ENCODE results near the gene DNTT.

Gene DNTT

GRCh38 chr10:96317067-96317833 lies 13.0 kb downstream of the DNTT start:
- no peaks in the 10 kb centered on the region for H3K27me3 ChIP-seq (ENCODE audit: control insufficient read depth, insufficient read depth, low read length)
- TF ChIP-seq CTCF (IDR thresholded peaks at IDR 0.05) = no peak

GRCh38 chr10:96319754-96320474 lies 15.7 kb downstream of the DNTT start:
- no peak overlapping the region for H3K4me3 ChIP-seq (ENCODE audit: low read depth, low read length)
- no peaks in the 10 kb centered on the region for H3K9me3 ChIP-seq (ENCODE audit: control insufficient read depth, low read length)
- no peak overlapping the region for H3K4me2 ChIP-seq (ENCODE audit: low read length)
- no peak overlapping the region for H2AFZ ChIP-seq
- no peak overlapping the region for H3K9ac ChIP-seq
- H3K79me2 ChIP-seq = no peaks in the 10 kb centered on the region
- no peak overlapping the region for H3K27ac ChIP-seq
- TF ChIP-seq CTCF (IDR thresholded peaks at IDR 0.05) = no peak
- no peaks in the 10 kb centered on the region for H3K4me1 ChIP-seq
- H3K36me3 ChIP-seq (ENCODE audit: control insufficient read depth, insufficient read depth, low read length) = no peaks in the 10 kb centered on the region
- H3K27me3 ChIP-seq (ENCODE audit: control insufficient read depth, insufficient read depth, low read length) = no peaks in the 10 kb centered on the region

More at GRCh38 chr10:96317067-96317833, 13.0 kb downstream of the DNTT start:
- Histone ChIP-seq H3K79me2 (no peaks in the 10 kb centered on the region), H3K9ac (no peak overlapping the region), H2AFZ (no peak overlapping the region), H3K9me3 (ENCODE audit: control insufficient read depth, low read length) (no peaks in the 10 kb centered on the region), H3K36me3 (ENCODE audit: control insufficient read depth, insufficient read depth, low read length) (no peaks in the 10 kb centered on the region), H3K4me2 (ENCODE audit: low read length) (no peak overlapping the region), H3K27ac (no peak overlapping the region), H3K4me1 (peaks cover 3% of the 10 kb centered on the region), H3K4me3 (ENCODE audit: low read depth, low read length) (no peak overlapping the region)

- Histone ChIP-seq H3K27me3 (ENCODE audit: control insufficient read depth, insufficient read depth, low read length) (no peaks in the 10 kb centered on the region), H3K36me3 (ENCODE audit: control insufficient read depth, insufficient read depth, low read length) (no peaks in the 10 kb centered on the region), H2AFZ (no peak overlapping the region), H3K4me3 (ENCODE audit: low read depth, low read length) (no peak overlapping the region), H3K79me2 (no peaks in the 10 kb centered on the region), H3K9ac (no peak overlapping the region), H3K9me3 (ENCODE audit: control insufficient read depth, low read length) (no peaks in the 10 kb centered on the region), H3K27ac (no peak overlapping the region), H3K4me1 (no peaks in the 10 kb centered on the region), H3K4me2 (ENCODE audit: low read length) (no peak overlapping the region)
- no peak for TF ChIP-seq CTCF (IDR thresholded peaks at IDR 0.05)
These were observed 17.6 kb downstream of the DNTT start for GRCh38 chr10:96321822-96322221.

- Histone ChIP-seq H3K27me3 (ENCODE audit: control insufficient read depth, insufficient read depth, low read length) (no peaks in the 10 kb centered on the region), H3K9me3 (ENCODE audit: control insufficient read depth, low read length) (no peaks in the 10 kb centered on the region), H3K4me3 (ENCODE audit: low read depth, low read length) (no peak overlapping the region), H3K4me2 (ENCODE audit: low read length) (no peak overlapping the region), H2AFZ (no peak overlapping the region), H3K4me1 (no peaks in the 10 kb centered on the region), H3K9ac (no peak overlapping the region), H3K79me2 (no peaks in the 10 kb centered on the region), H3K27ac (no peak overlapping the region), H3K36me3 (ENCODE audit: control insufficient read depth, insufficient read depth, low read length) (no peaks in the 10 kb centered on the region)
- no peak for TF ChIP-seq CTCF (IDR thresholded peaks at IDR 0.05)
These were observed 18.0 kb downstream of the DNTT start for GRCh38 chr10:96322275-96322674.

Data from parathyroid adenoma (tissue), 2 donors.